Measurements from ENCODE around the gene BET1L.
"Not testable (repeated sequence)": the region's sequence is repeated elsewhere in the genome, so short reads cannot be mapped to it uniquely, and the experiment has no call there.

BET1L gene

GRCh38 chr11:191490-192478, 15.4 kb downstream of the BET1L start:
- peak; percentile 70 for FAIRE-seq

GRCh38 chr11:190546-190945, 16.7 kb downstream of the BET1L start:
- FAIRE-seq: not testable (repeated sequence)

GRCh38 chr11:189843-190311, 17.3 kb downstream of the BET1L start:
- FAIRE-seq: not testable (repeated sequence)

GRCh38 chr11:189200-189783, 17.9 kb downstream of the BET1L start:
- FAIRE-seq: not testable (repeated sequence)

- FAIRE-seq: not testable (repeated sequence)
Measured at GRCh38 chr11:180242-180641, 27.0 kb downstream of the BET1L start.

Data from A204.1 (cell line).